Fibroblast of lung (primary cell): Measurements from ENCODE around the gene PCDH18.

ENCODE experiments used
- EZH2 ChIP-seq: IDR thresholded peaks from 2 replicates; pipeline ENCODE4 v1.5.1; 2012; ENCODE audit warnings: low read length, control low read depth, mild to moderate bottlenecking; ENCODE audit errors: missing control alignments
- TF ChIP-seq, protein P1 (sequence below), 2 donors: IDR thresholded peaks in 1 of 2; conservative IDR thresholded peaks in 1 of 2; 1 replicate in 1 of 2; 2 replicates in 1 of 2; pipeline ENCODE4 v1.5.1; 2011 to 2012; ENCODE audit warnings: low read length in 2 of 2, control low read depth in 1 of 2, inconsistent platforms in 1 of 2, low read depth in 1 of 2, mild to moderate bottlenecking in 1 of 2

DNA sequence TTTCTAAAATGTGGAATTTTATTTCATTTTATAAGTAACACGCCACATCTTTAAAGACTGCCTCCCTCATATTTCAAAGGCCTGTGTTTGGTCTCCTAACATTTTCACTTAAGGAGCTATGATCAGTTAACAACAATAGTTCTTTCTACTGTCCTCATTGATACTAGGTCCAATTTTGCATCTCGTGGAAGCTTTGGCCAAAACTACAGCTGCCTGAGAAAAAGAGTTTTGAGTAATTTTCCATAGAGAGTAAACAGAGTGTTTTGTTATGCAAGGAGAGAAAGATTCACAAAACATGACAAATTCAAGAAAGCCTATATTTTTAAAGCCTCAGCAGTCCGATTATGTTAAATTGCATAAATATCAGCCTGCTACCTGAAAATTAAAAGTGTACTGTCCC is 11.4 kb upstream of the PCDH18 start:
- TF ChIP-seq, protein P1, sequence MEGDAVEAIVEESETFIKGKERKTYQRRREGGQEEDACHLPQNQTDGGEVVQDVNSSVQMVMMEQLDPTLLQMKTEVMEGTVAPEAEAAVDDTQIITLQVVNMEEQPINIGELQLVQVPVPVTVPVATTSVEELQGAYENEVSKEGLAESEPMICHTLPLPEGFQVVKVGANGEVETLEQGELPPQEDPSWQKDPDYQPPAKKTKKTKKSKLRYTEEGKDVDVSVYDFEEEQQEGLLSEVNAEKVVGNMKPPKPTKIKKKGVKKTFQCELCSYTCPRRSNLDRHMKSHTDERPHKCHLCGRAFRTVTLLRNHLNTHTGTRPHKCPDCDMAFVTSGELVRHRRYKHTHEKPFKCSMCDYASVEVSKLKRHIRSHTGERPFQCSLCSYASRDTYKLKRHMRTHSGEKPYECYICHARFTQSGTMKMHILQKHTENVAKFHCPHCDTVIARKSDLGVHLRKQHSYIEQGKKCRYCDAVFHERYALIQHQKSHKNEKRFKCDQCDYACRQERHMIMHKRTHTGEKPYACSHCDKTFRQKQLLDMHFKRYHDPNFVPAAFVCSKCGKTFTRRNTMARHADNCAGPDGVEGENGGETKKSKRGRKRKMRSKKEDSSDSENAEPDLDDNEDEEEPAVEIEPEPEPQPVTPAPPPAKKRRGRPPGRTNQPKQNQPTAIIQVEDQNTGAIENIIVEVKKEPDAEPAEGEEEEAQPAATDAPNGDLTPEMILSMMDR (conservative IDR thresholded peaks at IDR 0.05 in 1 of 2, IDR thresholded peaks at IDR 0.05 in 1 of 2; ENCODE audit: low read depth in 1 of 2, low read length in 2 of 2): no peak
- no peak for TF ChIP-seq EZH2
